Hippocampal formation (tissue), 2 donors: ENCODE results near the gene RHAG.
"Not testable (repeated sequence)": the region's sequence is repeated elsewhere in the genome, so short reads cannot be mapped to it uniquely, and the experiment has no call there.

ENCODE experiments used
- DNase-seq, 2 donors: peaks; one replicate each; lab custom pipeline; 2025; lab: John Stamatoyannopoulos, UW

RHAG gene

GRCh38 chr6:49635978-49636712, 494 bp downstream of the RHAG start:
- DNase-seq, result no peak

- no peak for DNase-seq
These were observed 1.2 kb downstream of the RHAG start for GRCh38 chr6:49635480-49635879.

- DNase-seq, result no peak
These were observed 1.8 kb downstream of the RHAG start for GRCh38 chr6:49634836-49635218.

GRCh38 chr6:49634092-49634835, 2.4 kb downstream of the RHAG start:
- no peak for DNase-seq

- DNase-seq, result no peak
These were observed 3.1 kb downstream of the RHAG start for GRCh38 chr6:49633541-49633940.

GRCh38 chr6:49632727-49633126, 3.9 kb downstream of the RHAG start:
- no peak for DNase-seq

GRCh38 chr6:49629485-49630088, 7.1 kb downstream of the RHAG start:
- not testable (repeated sequence) for DNase-seq

- no peak for DNase-seq
These were observed 9.8 kb downstream of the RHAG start for GRCh38 chr6:49626811-49627210.

- DNase-seq, result no peak
These were observed 18.4 kb downstream of the RHAG start for GRCh38 chr6:49618257-49618656.

- DNase-seq, result not testable (repeated sequence)
These were observed 22.5 kb downstream of the RHAG start for GRCh38 chr6:49614144-49614543.

GRCh38 chr6:49609285-49609684, 27.4 kb downstream of the RHAG start:
- DNase-seq, result no peak

GRCh38 chr6:49608275-49608674, 28.4 kb downstream of the RHAG start:
- not testable (repeated sequence) for DNase-seq

GRCh38 chr6:49607391-49607982, 29.2 kb downstream of the RHAG start:
- DNase-seq, result no peak

- DNase-seq, result peak; percentile 5 to 71
These were observed 29.8 kb downstream of the RHAG start for GRCh38 chr6:49606721-49607390.

- not testable (repeated sequence) for DNase-seq
These were observed 32.6 kb downstream of the RHAG start for GRCh38 chr6:49604080-49604479.

GRCh38 chr6:49587262-49587661, 49.4 kb downstream of the RHAG start:
- DNase-seq, result not testable (repeated sequence)

- no peak for DNase-seq
These were observed 54.1 kb downstream of the RHAG start for GRCh38 chr6:49582529-49582928.

- no peak for DNase-seq
These were observed 57.0 kb downstream of the RHAG start for GRCh38 chr6:49579649-49580048.

GRCh38 chr6:49576618-49577017, 60.0 kb downstream of the RHAG start:
- DNase-seq, result no peak

GRCh38 chr6:49570474-49571079, 66.1 kb downstream of the RHAG start:
- DNase-seq, result no peak

- DNase-seq, result no peak
These were observed 70.8 kb downstream of the RHAG start for GRCh38 chr6:49565855-49566254.

- no peak for DNase-seq
These were observed 71.4 kb downstream of the RHAG start for GRCh38 chr6:49565261-49565660.
